ENCODE data around the gene HAAO. TPM values are rescaled to one million over a fixed set of nuclear protein-coding genes. Genes with fewer than 3 reads are reported as not detected.

The HAAO gene
- total RNA-seq, 6 experiments from 2014 or later, result 60.7 to 187 (median 114) TPM

GRCh38 chr2:42770288-42771131 lies 21.9 kb downstream of the HAAO start:
- H3K9me3 ChIP-seq, result no peaks in the 10 kb centered on the region
- H3K36me3 ChIP-seq, result peaks cover 0 to 10% (median 0%) of the 10 kb centered on the region in 4 donors
- H3K27me3 ChIP-seq, result no peaks in the 10 kb centered on the region
- intact Hi-C loops (cut with DNase I), result no loop called here
- no peak overlapping the region for H3K27ac ChIP-seq
- TF ChIP-seq POLR2A (IDR thresholded peaks at IDR 0.05) (no peak), CTCF (IDR thresholded peaks at IDR 0.05) (peak in 3 of 4 donors; percentile 19 to 34 (median 28))
- H3K4me3 ChIP-seq, result no peak overlapping the region
- DNase-seq, result no peak
- H3K4me1 ChIP-seq, result no peaks in the 10 kb centered on the region
- peak; percentile 45 to 67 (median 58) for ATAC-seq
- WGBS (ENCODE audit: insufficient coverage, low coverage, low lambda C conversion rate, missing lambda C conversion rate), result 83% methylated on average over 12 of the region's 19 CpGs

DNA sequence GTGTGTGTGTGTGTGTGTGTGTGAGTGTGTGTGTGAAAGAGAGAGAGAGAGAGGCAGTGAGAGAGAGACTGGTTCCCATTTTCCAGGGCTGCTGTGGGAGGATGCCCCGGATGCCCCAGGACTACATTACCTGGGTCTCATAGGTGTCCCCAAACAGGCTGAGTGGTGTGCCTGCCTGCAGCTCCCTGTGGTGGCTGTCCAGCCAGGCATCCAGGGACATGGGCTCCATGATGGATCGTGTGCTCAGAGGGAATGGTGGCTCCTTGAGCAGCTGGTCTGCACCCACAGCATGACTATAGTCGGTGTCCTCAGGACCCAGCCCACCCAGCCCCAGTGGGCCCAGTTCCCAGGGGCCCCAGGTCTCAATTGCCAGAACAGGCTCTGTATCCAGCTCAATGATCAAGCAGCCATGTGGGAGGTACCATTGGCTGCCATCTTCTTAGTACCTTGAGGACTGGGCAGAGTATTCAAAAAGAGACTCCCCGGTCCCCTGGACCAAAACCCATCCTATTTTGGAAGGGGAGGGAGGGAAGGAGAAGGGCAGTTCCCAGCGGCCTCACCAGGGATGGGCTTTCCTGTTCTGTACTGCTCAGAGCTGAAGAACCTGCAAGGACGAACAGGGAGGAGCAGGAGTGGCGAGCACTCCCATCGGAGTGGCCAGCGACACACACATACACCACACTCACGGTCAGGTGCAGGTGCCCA lies 22.6 kb downstream of the HAAO start:
- no peak for ATAC-seq
- H3K27ac ChIP-seq, result no peak overlapping the region
- no peaks in the 10 kb centered on the region for H3K27me3 ChIP-seq
- TF ChIP-seq POLR2A (IDR thresholded peaks at IDR 0.05) (no peak), CTCF (IDR thresholded peaks at IDR 0.05) (no peak)
- WGBS (ENCODE audit: insufficient coverage, low coverage, low lambda C conversion rate, missing lambda C conversion rate), result 80% methylated on average over 1 of the region's 10 CpGs
- no peaks in the 10 kb centered on the region for H3K4me1 ChIP-seq
- H3K36me3 ChIP-seq, result peaks cover 0 to 10% (median 0%) of the 10 kb centered on the region in 4 donors
- H3K4me3 ChIP-seq, result no peak overlapping the region
- no peak for DNase-seq
- no peaks in the 10 kb centered on the region for H3K9me3 ChIP-seq
- intact Hi-C loops (cut with DNase I), result no loop called here

GRCh38 chr2:42768706-42769256 lies 23.6 kb downstream of the HAAO start:
- ATAC-seq, result no peak
- intact Hi-C loops (cut with DNase I), result no loop called here
- TF ChIP-seq POLR2A (IDR thresholded peaks at IDR 0.05), result no peak
- TF ChIP-seq CTCF (IDR thresholded peaks at IDR 0.05), result no peak
- no peaks in the 10 kb centered on the region for H3K4me1 ChIP-seq
- no peak overlapping the region for H3K27ac ChIP-seq
- H3K36me3 ChIP-seq, result peaks cover 0 to 10% (median 0%) of the 10 kb centered on the region in 4 donors
- H3K9me3 ChIP-seq, result no peaks in the 10 kb centered on the region
- WGBS (ENCODE audit: insufficient coverage, low coverage, low lambda C conversion rate, missing lambda C conversion rate), result 79% methylated on average over 2 of the region's 3 CpGs
- DNase-seq, result no peak
- no peak overlapping the region for H3K4me3 ChIP-seq
- no peaks in the 10 kb centered on the region for H3K27me3 ChIP-seq

DNA sequence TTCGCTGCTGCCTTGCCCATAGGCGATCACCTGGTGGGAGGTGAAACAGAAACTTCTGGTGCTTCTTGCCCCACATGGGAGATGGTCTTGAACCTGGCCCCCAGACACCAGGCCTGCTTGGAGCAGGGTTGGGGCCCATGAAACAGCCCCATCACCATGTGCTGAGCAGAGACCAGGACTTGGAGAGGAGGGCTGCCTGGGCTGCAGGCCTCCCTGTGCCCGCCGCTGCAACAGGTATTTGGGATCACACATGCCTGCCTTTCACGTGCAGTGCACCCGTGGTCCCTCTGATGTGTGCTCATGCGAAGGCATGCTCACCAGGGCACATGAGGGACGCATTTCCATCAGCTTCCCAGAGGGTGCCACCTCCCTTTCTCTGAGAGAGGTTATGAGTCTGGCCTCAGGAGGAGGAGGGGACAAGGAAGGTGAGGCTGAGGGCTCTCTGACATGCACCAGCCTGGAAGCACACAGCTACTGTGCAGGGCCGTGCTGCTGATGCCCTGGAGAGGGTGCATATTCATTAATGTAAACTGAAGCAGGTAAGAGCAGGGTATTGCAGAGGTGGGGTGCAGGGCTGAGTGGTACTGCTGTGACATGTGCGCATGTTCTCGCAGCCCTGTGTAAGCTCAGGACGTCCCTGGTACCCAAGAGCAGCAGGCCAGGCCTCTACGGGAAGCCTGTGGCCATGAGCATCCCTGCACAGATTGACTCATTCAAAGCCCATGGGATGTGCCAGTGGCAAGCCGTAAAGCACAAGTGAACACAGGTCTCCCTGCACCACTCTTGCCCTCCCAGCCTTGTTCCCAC lies 24.3 kb downstream of the HAAO start:
- no peaks in the 10 kb centered on the region for H3K27me3 ChIP-seq
- H3K9me3 ChIP-seq, result no peaks in the 10 kb centered on the region
- no peak overlapping the region for H3K27ac ChIP-seq
- no peak for DNase-seq
- no peaks in the 10 kb centered on the region for H3K4me1 ChIP-seq
- no peak overlapping the region for H3K4me3 ChIP-seq
- H3K36me3 ChIP-seq, result peaks cover 0 to 10% (median 0%) of the 10 kb centered on the region in 4 donors
- no peak for ATAC-seq
- TF ChIP-seq POLR2A (IDR thresholded peaks at IDR 0.05) (no peak), CTCF (IDR thresholded peaks at IDR 0.05) (no peak)
- WGBS (ENCODE audit: insufficient coverage, low coverage, low lambda C conversion rate, missing lambda C conversion rate), result 100% methylated on average over 1 of the region's 14 CpGs
- intact Hi-C loops (cut with DNase I), result no loop called here

Data from right lobe of liver (tissue), 6 donors.